PC-9 (cell line): ENCODE results near the gene ARPP21.

Experiments used
- EZH2 ChIP-seq: fragments of 200-600 bp; sonication (generic); IDR thresholded peaks from 2 replicates; pipeline ENCODE4 v1.8.0; 2017; ENCODE audit warnings: antibody characterized with exemption, low read depth
- TF ChIP-seq, protein P1 (sequence below): fragments of 200-600 bp; sonication (generic); conservative IDR thresholded peaks from 2 replicates; pipeline ENCODE4 v1.6.1; 2017; ENCODE audit warnings: mixed run types, antibody characterized with exemption, mild to moderate bottlenecking, moderate library complexity

DNA sequence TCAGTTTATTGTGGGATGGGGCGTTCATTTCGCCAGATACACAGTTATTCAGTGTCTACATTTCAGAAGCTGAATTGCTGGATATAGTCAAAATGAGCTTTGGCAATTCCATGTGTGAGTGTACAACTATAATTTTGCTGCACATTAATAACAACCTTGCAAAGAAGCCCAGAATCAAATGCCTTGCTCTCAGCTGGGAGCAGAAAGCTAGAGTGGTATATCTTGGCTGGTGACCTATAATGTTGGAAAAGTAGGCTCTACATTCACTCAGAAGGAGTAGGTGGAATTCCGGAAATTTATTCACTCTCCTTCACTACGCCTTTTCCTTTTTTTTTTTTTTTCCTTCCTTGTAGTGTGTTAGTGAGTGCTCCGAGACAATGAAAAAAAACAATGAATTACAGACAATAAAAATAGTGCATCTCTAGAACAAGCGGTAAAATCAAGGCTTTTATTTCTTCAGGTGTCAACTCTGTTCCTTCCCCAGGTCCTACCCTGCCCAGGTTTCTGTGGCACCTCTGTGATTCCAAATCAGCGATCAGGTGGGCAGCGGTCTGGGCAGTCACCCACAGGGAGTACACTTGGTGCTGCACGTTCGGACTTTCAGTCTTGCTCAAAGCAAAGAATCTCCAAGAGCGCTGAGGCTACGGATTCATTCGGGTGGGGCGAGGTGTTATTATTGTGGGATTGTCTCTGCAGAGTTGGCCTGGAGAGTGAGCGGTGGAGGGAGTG lies 910 bp upstream of the ARPP21 start:
- TF ChIP-seq EZH2 = no peak
- TF ChIP-seq, protein P1, sequence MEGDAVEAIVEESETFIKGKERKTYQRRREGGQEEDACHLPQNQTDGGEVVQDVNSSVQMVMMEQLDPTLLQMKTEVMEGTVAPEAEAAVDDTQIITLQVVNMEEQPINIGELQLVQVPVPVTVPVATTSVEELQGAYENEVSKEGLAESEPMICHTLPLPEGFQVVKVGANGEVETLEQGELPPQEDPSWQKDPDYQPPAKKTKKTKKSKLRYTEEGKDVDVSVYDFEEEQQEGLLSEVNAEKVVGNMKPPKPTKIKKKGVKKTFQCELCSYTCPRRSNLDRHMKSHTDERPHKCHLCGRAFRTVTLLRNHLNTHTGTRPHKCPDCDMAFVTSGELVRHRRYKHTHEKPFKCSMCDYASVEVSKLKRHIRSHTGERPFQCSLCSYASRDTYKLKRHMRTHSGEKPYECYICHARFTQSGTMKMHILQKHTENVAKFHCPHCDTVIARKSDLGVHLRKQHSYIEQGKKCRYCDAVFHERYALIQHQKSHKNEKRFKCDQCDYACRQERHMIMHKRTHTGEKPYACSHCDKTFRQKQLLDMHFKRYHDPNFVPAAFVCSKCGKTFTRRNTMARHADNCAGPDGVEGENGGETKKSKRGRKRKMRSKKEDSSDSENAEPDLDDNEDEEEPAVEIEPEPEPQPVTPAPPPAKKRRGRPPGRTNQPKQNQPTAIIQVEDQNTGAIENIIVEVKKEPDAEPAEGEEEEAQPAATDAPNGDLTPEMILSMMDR = no peak
